ENCODE measurements around the gene ANXA11.
"Not testable (repeated sequence)": the region's sequence is repeated elsewhere in the genome, so short reads cannot be mapped to it uniquely, and the experiment has no call there.

Gene ANXA11

GRCh38 chr10:80154978-80155695, 50.2 kb downstream of the ANXA11 start:
- H3K4me3 ChIP-seq (ENCODE audit: low read length), result no peak overlapping the region
- TF ChIP-seq ZNF274 (IDR thresholded peaks at IDR 0.05; ENCODE audit: low read depth, low read length), result no peak

DNA sequence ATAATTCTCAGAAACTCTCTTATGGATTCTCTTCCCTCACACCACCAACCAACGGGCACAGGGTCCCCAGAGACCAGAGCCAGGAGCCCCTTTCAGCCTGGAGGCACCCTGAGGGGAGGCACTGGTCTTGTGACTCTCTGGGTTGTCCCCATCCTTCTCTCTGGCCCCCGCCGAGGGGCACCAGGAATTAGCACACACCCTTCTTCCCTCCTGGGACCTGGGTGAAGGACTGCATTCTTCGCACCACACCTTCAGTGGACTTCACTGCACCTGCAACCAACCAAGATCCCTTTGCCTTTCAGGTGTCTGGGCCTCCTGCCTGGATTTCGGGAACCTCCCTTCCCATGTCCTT, 50.7 kb downstream of the ANXA11 start:
- TF ChIP-seq ZNF274 (IDR thresholded peaks at IDR 0.05; ENCODE audit: low read depth, low read length), result no peak
- H3K4me3 ChIP-seq (ENCODE audit: low read length), result no peak overlapping the region

DNA sequence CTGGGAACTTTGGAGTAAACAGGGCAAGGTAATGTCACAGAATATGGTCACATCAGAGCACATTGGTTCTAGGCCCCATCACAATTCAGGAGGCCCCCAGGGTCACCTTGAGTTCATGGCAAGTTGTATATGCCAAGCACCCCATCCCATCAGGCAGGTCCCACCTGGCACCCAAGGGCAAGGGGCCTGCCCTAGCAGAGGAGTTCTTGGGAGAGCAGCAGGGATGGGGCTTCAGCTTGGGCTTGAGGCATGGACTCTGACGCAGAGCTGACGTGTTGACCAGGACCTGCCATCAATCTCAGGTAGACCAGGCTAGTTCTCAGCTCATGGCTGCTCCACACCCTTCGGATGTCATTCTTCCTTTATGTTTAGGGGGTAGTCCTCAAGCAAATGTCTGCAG, 51.9 kb downstream of the ANXA11 start:
- no peak for TF ChIP-seq ZNF274 (IDR thresholded peaks at IDR 0.05; ENCODE audit: low read depth, low read length)

GRCh38 chr10:80152820-80153219, 52.5 kb downstream of the ANXA11 start:
- TF ChIP-seq ZNF274 (IDR thresholded peaks at IDR 0.05; ENCODE audit: low read depth, low read length), result no peak
- no peak overlapping the region for H3K4me3 ChIP-seq (ENCODE audit: low read length)

More for the DNA sequence above, 51.9 kb downstream of the ANXA11 start:
- no peak overlapping the region for H3K4me3 ChIP-seq (ENCODE audit: low read length)

- TF ChIP-seq ZNF274 (IDR thresholded peaks at IDR 0.05; ENCODE audit: low read depth, low read length), result no peak
- no peak overlapping the region for H3K4me3 ChIP-seq (ENCODE audit: low read length)
These were observed 55.2 kb downstream of the ANXA11 start for GRCh38 chr10:80150172-80150571.

GRCh38 chr10:80149123-80149522, 56.2 kb downstream of the ANXA11 start:
- no peak for TF ChIP-seq ZNF274 (IDR thresholded peaks at IDR 0.05; ENCODE audit: low read depth, low read length)
- H3K4me3 ChIP-seq (ENCODE audit: low read length), result no peak overlapping the region

GRCh38 chr10:80148166-80148805, 57.1 kb downstream of the ANXA11 start:
- TF ChIP-seq ZNF274 (IDR thresholded peaks at IDR 0.05; ENCODE audit: low read depth, low read length), result no peak
- H3K4me3 ChIP-seq (ENCODE audit: low read length), result no peak overlapping the region

GRCh38 chr10:80146918-80147317, 58.4 kb downstream of the ANXA11 start:
- TF ChIP-seq ZNF274 (IDR thresholded peaks at IDR 0.05; ENCODE audit: low read depth, low read length), result no peak
- H3K4me3 ChIP-seq (ENCODE audit: low read length), result no peak overlapping the region

GRCh38 chr10:80145406-80146308, 59.7 kb downstream of the ANXA11 start:
- not testable (repeated sequence) for H3K4me3 ChIP-seq (ENCODE audit: low read length)

GRCh38 chr10:80144696-80145131, 60.6 kb downstream of the ANXA11 start:
- no peak overlapping the region for H3K4me3 ChIP-seq (ENCODE audit: low read length)
- TF ChIP-seq ZNF274 (IDR thresholded peaks at IDR 0.05; ENCODE audit: low read depth, low read length), result no peak

DNA sequence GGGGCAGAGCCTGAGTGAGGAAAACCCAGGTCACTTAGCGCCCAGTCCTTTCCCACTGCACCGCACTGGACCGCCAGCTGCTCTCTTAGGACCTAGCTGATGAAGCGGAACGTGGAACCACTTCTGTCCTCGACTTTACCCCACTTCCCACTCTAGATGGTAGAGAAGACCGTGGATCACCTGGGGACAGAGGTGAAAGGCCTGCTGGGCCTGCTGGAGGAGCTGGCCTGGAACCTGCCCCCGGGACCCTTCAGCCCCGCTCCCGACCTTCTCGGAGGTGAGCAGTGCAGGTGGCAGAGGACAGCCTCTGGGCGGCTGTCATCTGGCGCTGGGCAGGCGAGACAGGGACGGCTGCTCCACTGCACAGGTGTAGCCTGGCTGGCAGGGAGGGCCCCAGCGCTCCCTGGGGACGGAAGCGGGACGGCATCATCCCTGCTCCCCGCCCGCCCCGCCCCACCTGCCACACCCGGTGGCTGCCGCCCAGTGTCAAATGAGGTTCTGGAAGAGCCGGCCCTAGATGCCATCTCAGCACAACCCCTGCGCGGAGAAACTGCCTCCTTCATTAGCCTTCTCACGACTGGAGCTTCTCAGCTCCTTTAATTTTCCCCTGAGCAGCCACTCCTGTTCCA, 61.2 kb downstream of the ANXA11 start:
- H3K4me3 ChIP-seq (ENCODE audit: low read length), result no peak overlapping the region

DNA sequence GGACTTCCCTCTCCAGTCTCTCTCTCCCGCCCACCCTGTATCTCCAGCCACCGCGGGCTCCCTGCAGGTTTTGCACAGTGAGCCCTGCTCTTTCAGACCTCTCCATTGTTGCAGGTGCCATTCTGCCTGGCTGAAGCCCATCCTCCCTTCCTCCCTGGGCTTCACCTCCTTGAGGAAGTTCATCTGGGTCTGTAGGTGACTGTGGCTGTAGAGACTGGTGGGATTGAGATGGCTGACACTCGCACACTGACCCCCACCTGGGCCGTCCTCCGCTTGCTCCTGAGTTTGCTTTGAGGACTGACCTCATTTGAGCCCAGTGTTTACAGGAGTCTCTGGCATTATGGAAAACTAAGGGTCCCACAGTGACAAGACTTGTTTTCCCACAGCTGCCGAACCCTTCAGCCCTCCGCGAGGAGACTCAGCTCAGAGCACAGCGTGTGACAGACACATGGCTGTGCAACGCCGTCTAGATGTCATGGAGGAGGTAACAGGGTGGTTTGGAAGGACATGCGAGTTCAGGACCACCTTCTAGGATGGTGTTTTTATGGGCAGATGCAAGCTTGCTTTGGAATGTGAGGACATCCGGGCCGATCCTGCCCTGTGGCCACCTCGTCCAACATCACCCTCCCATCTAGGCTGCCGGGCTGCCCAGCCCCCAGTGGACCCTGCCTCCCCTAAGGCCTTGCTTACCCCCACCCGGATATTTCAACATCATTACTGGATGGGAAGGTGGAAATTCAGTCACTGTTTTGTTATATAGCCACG, 63.5 kb downstream of the ANXA11 start:
- no peak for TF ChIP-seq ZNF274 (IDR thresholded peaks at IDR 0.05; ENCODE audit: low read depth, low read length)
- H3K4me3 ChIP-seq (ENCODE audit: low read length), result no peak overlapping the region

More for the DNA sequence above, 61.2 kb downstream of the ANXA11 start:
- TF ChIP-seq ZNF274 (IDR thresholded peaks at IDR 0.05; ENCODE audit: low read depth, low read length), result no peak

GRCh38 chr10:80140251-80140650, 65.1 kb downstream of the ANXA11 start:
- no peak overlapping the region for H3K4me3 ChIP-seq (ENCODE audit: low read length)
- no peak for TF ChIP-seq ZNF274 (IDR thresholded peaks at IDR 0.05; ENCODE audit: low read depth, low read length)

Data from GM08714 (cell line).